ENCODE measurements around the gene BCKDK.

BCKDK gene

GRCh38 chr16:31080035-31080629 is 28.1 kb upstream of the BCKDK start:
- DNase-seq (ENCODE audit: low spot score), result peak; percentile 61

GRCh38 chr16:31080756-31081419 is 27.3 kb upstream of the BCKDK start:
- DNase-seq (ENCODE audit: low spot score), result no peak

- no peak for DNase-seq (ENCODE audit: low spot score)
These were observed 26.5 kb upstream of the BCKDK start for GRCh38 chr16:31081428-31082351.

DNA sequence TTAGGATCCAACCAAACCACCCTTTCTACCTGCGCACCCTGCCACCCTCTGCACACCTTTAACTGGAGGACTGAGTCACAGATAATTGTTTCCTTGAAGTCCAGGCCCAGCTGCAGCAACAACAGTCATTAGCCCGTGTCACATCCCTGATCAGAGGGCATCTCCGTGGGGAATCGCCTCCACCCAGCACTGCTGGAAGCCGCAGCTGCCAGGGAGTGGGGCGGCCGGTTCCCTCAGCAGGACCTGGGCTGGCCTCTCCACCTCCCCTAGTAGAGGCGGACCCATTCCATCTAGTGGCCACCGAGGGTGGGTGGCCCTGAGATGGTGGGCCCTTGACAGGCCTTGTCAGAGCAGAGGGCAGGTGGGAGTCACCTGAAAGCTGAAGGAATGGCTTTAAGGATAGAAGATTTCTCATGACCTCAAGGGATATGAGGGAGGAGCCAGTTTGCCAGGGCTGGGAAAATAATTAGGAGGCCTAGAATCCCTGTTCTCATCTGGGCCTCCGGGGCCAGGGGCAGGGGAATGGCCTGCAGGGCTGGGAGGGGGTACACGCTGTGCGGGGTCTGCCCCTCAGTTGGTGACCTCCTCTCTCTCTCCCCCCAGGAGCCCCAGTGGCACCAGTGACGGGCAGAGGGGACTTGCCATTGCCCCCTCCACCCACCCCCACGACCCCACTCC is 25.7 kb upstream of the BCKDK start:
- DNase-seq (ENCODE audit: low spot score), result no peak

DNA sequence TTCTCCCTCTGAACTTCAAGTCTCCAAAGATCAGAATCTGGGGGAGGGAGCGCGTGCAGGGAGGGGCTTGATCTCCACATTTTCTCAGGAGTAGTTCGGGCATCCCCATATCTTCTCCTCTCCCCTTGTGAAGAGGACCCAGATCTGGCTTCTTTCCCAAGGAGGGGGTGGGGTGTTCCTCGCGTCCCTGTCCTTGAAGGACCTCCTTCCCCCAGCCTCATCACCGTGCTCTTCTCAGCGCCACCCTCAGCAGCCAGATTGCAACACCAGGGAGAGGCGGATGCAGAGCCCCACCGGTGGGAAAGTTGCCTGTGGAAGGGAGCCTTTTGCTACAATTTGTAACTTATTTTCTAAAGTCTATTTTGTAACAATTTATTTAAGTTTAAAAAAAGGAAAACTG is 25.1 kb upstream of the BCKDK start:
- no peak for DNase-seq (ENCODE audit: low spot score)

DNA sequence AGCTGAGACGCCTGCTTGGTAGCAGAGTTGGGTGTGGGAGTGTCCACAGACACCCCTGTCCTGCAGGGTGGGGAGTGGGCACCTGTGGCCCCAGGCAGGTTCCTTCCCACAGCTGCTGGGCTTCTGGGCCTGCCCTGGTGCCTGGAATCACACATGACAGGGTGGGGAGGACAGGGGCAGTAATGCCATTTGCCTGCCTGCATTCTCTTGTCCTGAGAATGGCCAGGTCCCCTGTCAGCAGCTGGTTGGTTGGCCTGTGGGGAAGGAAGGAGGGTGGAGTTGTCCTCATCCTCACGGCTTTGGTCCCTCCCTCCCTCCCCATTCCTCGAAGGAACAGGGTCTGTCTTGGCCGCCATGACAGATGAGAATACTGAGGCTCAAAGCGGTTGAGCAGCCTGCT is 24.6 kb upstream of the BCKDK start:
- no peak for DNase-seq (ENCODE audit: low spot score)

GRCh38 chr16:31083981-31084380 is 24.2 kb upstream of the BCKDK start:
- no peak for DNase-seq (ENCODE audit: low spot score)

DNA sequence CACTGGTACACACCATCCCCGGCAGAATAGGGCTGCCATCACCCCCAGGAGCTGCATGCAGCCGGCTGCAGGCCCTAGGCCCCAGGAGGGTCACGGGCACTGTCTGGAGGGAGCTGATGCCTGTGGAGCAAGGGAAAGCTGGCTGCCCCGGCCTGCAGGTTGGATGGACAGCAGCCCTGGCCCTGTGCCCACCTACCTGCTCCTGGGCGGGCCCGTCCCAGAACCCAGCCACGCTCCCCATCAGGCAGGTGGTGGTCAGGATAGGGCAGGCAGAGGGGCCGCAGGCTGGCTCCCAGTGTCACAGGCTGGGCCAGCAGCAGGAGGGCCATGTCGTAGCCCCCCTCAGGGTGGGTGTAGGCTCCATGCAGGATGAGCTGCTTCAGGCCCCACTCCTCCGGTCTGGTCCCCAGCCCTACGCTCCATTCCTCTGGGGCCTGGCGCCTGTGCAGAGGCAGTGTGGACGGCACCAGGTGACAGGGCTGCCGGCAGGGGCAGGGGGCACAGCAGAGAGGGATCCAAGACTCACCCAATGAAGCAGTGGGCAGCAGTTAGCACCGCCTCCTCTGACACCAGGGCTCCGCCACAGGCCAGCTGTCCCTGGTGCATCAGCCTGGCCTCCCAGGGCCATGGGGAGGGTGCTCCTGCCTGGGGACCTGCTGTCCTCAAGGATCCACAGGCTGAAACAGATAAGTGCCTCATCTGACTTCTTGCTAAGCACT is 23.4 kb upstream of the BCKDK start:
- no peak for DNase-seq (ENCODE audit: low spot score)

- DNase-seq (ENCODE audit: low spot score), result no peak
These were observed 22.8 kb upstream of the BCKDK start for GRCh38 chr16:31085411-31085810.

GRCh38 chr16:31085873-31086628 is 22.1 kb upstream of the BCKDK start:
- DNase-seq (ENCODE audit: low spot score), result no peak

- DNase-seq (ENCODE audit: low spot score), result no peak
These were observed 21.6 kb upstream of the BCKDK start for GRCh38 chr16:31086629-31086906.

DNA sequence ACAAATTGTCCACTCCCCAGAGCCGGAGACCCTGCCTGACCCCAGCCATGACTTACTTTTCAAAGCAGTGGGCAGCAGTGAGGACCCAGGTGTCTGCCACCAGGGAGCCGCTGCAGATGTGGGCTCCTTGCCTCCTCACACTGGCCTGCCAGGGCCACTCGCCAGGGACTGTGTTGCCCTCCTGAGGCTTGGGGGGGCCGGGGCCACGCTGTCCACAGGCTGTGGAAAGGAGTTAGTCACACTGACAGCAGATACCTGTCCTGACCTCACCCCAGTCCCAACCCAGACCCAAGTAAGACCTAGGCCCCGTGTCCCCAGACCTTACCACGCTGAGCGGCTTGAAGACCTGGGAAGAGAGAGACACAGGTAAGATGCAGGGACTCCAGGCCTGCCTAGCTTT is 20.7 kb upstream of the BCKDK start:
- no peak for DNase-seq (ENCODE audit: low spot score)

DNA sequence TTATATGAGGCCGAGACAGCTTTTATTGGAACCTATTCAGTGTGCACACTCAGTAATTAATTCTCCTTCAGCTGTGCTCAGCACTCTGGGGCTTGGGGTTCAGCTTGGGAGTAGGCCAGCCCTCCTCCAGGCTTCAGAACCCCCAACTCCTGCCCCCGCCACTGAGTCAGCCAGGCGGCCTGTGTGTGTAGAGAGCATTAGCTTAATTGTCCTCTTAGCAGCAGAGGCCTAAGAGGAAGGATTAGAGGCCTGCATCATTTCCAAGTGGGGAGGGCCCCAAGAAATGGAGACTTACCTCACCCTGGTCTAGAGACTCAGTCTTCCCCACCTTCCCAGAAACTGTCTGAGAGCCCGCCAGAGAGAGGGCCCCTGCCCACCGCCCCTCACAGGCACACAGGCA is 20.2 kb upstream of the BCKDK start:
- no peak for DNase-seq (ENCODE audit: low spot score)

DNA sequence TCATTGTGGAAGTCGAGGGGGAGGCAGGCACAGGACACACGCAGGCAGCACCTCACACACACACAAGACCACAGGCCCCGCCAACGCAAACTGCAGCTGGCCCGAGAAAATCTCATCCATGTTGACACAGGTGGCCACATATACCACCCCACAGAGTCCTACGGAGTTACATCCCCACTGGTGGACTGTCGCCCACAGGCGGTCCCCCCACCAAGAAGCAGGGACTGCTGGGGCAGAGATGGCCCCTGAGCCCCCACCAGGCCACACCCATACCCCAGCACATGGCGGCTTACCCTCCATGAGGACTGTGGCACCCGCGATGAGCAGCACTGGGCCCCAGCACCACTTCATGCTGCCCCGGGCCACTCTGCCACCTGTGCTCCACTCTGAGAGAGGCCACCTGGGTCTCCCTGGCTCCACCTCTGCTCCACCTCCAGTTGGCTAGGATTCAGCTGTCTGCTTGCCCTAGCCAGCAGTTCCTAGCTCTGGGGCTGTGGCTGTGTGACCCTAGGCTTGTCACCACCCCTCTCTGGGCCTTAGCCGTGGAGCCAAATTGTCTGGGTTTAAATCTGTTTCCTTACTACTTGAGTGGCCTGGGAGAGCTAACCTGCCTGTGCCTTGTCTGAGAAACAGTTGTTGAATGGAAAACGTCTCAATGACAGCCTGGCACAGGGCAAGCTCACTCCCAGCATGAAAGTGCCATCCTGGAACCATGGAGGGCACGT is 19.6 kb upstream of the BCKDK start, which contains the start of gene PRSS53:
TSS of gene PRSS53 (minus strand) at position 485 of the 725 bp plus-strand sequence. CDS start at position 351, 134 bp downstream.
- DNase-seq (ENCODE audit: low spot score), result no peak

- DNase-seq (ENCODE audit: low spot score), result no peak
These were observed 19.0 kb upstream of the BCKDK start for GRCh38 chr16:31089199-31089598.

- no peak for DNase-seq (ENCODE audit: low spot score)
These were observed 17.6 kb upstream of the BCKDK start for GRCh38 chr16:31090540-31090939.

DNA sequence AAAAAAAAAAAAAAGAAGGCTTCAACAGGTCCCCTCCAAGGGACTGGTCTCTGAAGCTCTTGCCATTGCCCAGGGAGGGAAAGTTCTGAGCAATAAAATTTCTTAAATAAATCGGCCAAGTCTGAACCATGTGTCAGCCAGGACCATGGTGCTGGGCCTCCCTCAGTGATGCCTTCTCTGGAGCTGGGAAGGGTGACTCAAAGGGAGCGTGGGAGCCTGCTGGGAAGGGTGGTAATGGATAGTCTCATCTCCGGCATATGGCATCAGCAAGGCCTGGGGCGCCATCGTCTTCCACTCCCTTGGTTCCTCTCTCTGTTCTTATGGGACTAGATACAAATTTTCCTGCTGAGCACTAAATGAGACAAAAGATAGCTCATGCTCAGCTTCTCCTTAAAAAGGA is 15.9 kb upstream of the BCKDK start:
- DNase-seq (ENCODE audit: low spot score), result no peak

- DNase-seq (ENCODE audit: low spot score), result no peak
These were observed 15.0 kb upstream of the BCKDK start for GRCh38 chr16:31093132-31093703.

DNA sequence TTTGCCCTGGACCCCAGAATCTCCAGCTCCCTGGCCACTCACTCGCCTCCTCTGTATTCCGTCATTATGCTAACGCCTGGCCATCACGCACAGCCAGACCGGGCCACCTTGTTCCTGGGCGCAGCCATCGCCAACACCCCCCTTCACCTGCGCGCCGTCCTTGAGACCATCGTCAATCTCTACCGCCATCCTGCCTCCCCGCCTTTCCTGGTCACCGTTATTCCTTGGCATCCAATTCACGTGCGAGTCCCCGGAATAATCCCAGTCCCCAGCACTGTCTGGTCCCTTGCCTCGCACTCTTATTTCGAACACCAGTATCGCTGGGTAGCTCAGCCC is 14.1 kb upstream of the BCKDK start:
- DNase-seq (ENCODE audit: low spot score), result no peak

DNA sequence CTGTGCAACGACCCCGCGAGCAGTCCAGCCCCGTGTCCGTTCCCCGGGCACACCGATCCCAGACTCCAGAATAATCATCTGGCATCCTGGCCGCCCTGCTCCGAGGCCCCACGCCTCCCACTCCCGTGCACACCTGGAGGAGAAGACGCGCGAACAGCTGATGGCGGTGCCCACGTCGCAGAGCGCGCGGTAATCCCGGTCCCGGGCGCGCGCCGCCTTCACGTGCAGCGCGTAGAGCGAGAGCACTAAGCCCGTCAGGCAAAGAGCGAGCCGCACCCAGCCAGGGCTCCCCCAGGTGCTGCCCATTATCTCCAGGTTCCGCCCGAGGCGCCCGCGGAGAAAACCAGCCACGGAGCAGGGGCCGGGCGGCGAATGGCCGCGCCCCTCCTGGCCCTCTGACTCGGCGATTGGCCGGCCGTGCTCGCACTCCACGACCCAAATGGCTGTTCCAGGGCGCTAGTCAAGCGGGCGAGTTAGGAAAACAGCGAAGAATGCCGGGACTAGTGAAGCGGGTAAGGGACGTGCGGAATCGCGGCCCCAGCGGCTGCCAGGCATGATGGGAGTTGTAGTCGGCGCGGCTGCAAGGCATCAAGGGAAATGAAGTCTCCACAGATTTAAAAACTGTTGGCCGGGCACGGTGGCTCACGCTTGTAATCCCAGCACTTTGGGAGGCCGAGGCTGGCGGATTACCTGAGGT is 13.6 kb upstream of the BCKDK start, which contains the start of gene VKORC1:
TSS of gene VKORC1 (minus strand) at position 374 of the 697 bp plus-strand sequence. CDS start at position 306, 68 bp downstream.
- DNase-seq (ENCODE audit: low spot score), result peak; percentile 91
